Mucosa of descending colon (tissue), 3 donors: ENCODE results near the gene NSDHL. TPM values are rescaled to one million over a fixed set of nuclear protein-coding genes. Genes with fewer than 3 reads are reported as not detected.
"Not testable (repeated sequence)": the region's sequence is repeated elsewhere in the genome, so short reads cannot be mapped to it uniquely, and the experiment has no call there.

Experiments used
- ATAC-seq: fragments of 200-7000 bp; cut with Tn5 transposase; one replicate; pipeline ENCODE4 v1.9.1; 2020; ENCODE audit warnings: mild to moderate bottlenecking, moderate library complexity
- DNase-seq, 3 donors: peaks; one replicate each; pipeline ENCODE4 v3.0.0-alpha.2; 2020
- H3K36me3 ChIP-seq: fragments of 200-600 bp; one replicate; pipeline ENCODE4 v1.8.0; 2021; ENCODE audit warnings: low read depth, mild to moderate bottlenecking
- H3K4me1 ChIP-seq: fragments of 200-600 bp; one replicate; pipeline ENCODE4 v1.8.0; 2021; ENCODE audit warnings: low read depth, mild to moderate bottlenecking
- H3K4me3 ChIP-seq: fragments of 200-600 bp; one replicate; pipeline ENCODE4 v1.8.0; 2021; ENCODE audit warnings: mild to moderate bottlenecking
- H3K9me3 ChIP-seq: fragments of 200-600 bp; one replicate; pipeline ENCODE4 v1.8.0; 2021; ENCODE audit warnings: mild to moderate bottlenecking
- intact Hi-C, 2 donors: fragments of 100-400 bp; cut with DNase I in 1 of 2; cut with micrococcal nuclease in 1 of 2; formaldehyde crosslinking; loops; one replicate each; pipeline versions ENCODE4 v1.11.0 to v1.11.1; 2022; cut with DNase I, micrococcal nuclease
- total RNA-seq, 3 donors: library from RNA; stranded (reverse); fragmentation: NEBNext Ultra II Directional in 2 of 3; extraction: Animal tissue kit (Norgen Biotek cat#: 25700) in 2 of 3; gene quantifications; one replicate each; pipeline versions ENCODE4 v1.2.1 to v1.2.4, GENCODE V29; 2021 to 2023
- TF ChIP-seq, protein P1 (sequence below): fragments of 200-600 bp; IDR thresholded peaks from one replicate; pipeline ENCODE4 v1.8.0; 2022; ENCODE audit warnings: antibody characterized with exemption, mild to moderate bottlenecking
- donor health status: DM: no; HTN: no; CAD: no; lungs with moderate emphysema.
- donor health status: DM: no; HTN: no; CAD: no.
- donor health status: DM: no; HTN: yes; CAD: no.

NSDHL gene
- total RNA-seq, 3 donors from 2014 or later = 13.1 to 26.4 (median 20.3) TPM

DNA sequence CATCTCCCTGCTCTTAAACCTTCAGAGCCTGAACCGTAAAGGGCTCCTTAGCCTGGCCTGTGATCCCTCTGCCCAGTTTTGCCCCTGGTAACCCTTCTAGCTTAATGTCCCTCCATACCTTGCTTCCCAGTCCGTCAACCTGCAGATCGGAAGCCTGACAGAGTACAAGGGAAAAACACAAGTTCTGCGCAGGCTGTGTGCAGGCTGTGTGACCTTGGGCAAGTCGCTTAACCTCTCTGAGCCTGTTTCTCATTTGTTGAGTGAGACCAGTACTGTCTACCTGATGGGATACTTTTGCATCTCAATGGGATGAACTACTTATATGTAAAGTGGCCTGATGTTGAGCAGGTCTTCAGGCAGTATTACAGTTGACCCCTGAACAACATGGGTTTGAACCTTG lies 1.7 kb downstream of the NSDHL start:
- intact Hi-C loops = no loop called here
- DNase-seq (no peak), ATAC-seq (no peak)
- Histone ChIP-seq H3K36me3 (no peaks in the 10 kb centered on the region), H3K9me3 (no peaks in the 10 kb centered on the region), H3K4me1 (no peaks in the 10 kb centered on the region), H3K4me3 (no peak overlapping the region)
- TF ChIP-seq, protein P1, sequence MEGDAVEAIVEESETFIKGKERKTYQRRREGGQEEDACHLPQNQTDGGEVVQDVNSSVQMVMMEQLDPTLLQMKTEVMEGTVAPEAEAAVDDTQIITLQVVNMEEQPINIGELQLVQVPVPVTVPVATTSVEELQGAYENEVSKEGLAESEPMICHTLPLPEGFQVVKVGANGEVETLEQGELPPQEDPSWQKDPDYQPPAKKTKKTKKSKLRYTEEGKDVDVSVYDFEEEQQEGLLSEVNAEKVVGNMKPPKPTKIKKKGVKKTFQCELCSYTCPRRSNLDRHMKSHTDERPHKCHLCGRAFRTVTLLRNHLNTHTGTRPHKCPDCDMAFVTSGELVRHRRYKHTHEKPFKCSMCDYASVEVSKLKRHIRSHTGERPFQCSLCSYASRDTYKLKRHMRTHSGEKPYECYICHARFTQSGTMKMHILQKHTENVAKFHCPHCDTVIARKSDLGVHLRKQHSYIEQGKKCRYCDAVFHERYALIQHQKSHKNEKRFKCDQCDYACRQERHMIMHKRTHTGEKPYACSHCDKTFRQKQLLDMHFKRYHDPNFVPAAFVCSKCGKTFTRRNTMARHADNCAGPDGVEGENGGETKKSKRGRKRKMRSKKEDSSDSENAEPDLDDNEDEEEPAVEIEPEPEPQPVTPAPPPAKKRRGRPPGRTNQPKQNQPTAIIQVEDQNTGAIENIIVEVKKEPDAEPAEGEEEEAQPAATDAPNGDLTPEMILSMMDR = no peak

- TF ChIP-seq, protein P1 = no peak
- H3K4me1 ChIP-seq = no peaks in the 10 kb centered on the region
- H3K4me3 ChIP-seq = no peak overlapping the region
- H3K36me3 ChIP-seq = no peaks in the 10 kb centered on the region
- ATAC-seq (no peak), DNase-seq (no peak)
- no peaks in the 10 kb centered on the region for H3K9me3 ChIP-seq
- intact Hi-C loops = no loop called here
Observed at GRCh38 chrX:152833378-152833777, 2.5 kb downstream of the NSDHL start.

DNA sequence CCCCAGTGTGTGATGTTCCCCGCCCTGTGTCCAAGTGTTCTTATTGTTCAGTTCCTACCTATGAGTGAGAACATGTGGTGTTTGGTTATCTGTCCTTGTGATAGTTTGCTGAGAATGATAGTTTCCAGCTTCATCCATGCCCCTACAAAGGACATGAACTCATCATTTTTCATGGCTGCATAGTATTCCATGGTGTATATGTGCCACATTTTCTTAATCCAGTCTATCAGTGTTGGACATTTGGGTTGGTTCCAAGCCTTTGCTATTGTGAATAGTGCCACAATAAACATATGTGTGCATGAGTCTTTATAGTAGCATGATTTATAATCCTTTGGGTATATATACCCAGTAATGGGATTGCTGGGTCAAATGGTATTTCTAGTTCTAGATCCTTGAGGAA lies 4.6 kb downstream of the NSDHL start:
- H3K9me3 ChIP-seq, intact Hi-C loops, H3K4me3 ChIP-seq, ATAC-seq, DNase-seq, H3K4me1 ChIP-seq, H3K36me3 ChIP-seq: not testable (repeated sequence)

GRCh38 chrX:152842772-152843338 lies 12.0 kb downstream of the NSDHL start:
- intact Hi-C loops = no loop called here
- ATAC-seq = no peak

GRCh38 chrX:152843852-152844251 lies 13.0 kb downstream of the NSDHL start:
- ATAC-seq (no peak), DNase-seq (no peak)
- H3K4me1 ChIP-seq = no peaks in the 10 kb centered on the region
- TF ChIP-seq, protein P1 = no peak
- H3K9me3 ChIP-seq = no peaks in the 10 kb centered on the region
- H3K36me3 ChIP-seq = no peaks in the 10 kb centered on the region
- intact Hi-C loops = no loop called here
- no peak overlapping the region for H3K4me3 ChIP-seq

More at GRCh38 chrX:152842772-152843338, 12.0 kb downstream of the NSDHL start:
- Histone ChIP-seq H3K4me1 (no peaks in the 10 kb centered on the region), H3K36me3 (no peaks in the 10 kb centered on the region), H3K9me3 (no peaks in the 10 kb centered on the region), H3K4me3 (no peak overlapping the region)
- TF ChIP-seq, protein P1 = no peak
- no peak for DNase-seq

- ATAC-seq (no peak), DNase-seq (no peak)
- TF ChIP-seq, protein P1 = no peak
- no peaks in the 10 kb centered on the region for H3K9me3 ChIP-seq
- H3K4me1 ChIP-seq = no peaks in the 10 kb centered on the region
- intact Hi-C loops = no loop called here
- H3K36me3 ChIP-seq = no peaks in the 10 kb centered on the region
- no peak overlapping the region for H3K4me3 ChIP-seq
Observed at GRCh38 chrX:152844256-152844655, 13.4 kb downstream of the NSDHL start.
